WTC11 (cell line): ENCODE results near the gene TTC4. TPM values are rescaled to one million over a fixed set of nuclear protein-coding genes. Genes with fewer than 3 reads are reported as not detected.

Source experiments
- ATAC-seq: fragments of 200-7000 bp; cut with Tn5 transposase; 2 replicates; pipeline ENCODE4 v1.10.0; 2021; ENCODE audit warnings: mild to moderate bottlenecking, moderate library complexity
- CTCF ChIA-PET: fragments of 300-600 bp; sonication (Branson Sonifier 250); formaldehyde crosslinking; loops from one replicate; lab custom pipeline; 2021; ENCODE audit warnings: antibody characterized with exemption; lab: Charles Lee
- POLR2A ChIA-PET: fragments of 350-600 bp; sonication (Branson Sonifier 250); formaldehyde crosslinking; loops from one replicate; lab custom pipeline; 2021; ENCODE audit warnings: antibody characterized with exemption; lab: Charles Lee
- DNase-seq: peaks from one replicate; pipeline ENCODE4 v3.0.0; 2021; ENCODE audit warnings: low spot score
- H3K27ac Mint-ChIP-seq: 2 replicates; pipeline ENCODE4 v1.8.0; 2021; ENCODE audit warnings: mixed read lengths
- H3K27me3 Mint-ChIP-seq: 2 replicates; pipeline ENCODE4 v1.8.0; 2021; ENCODE audit warnings: low read depth, mild to moderate bottlenecking, moderate library complexity, mixed read lengths
- H3K36me3 Mint-ChIP-seq: 2 replicates; pipeline ENCODE4 v1.8.0; 2021; ENCODE audit warnings: mixed read lengths
- H3K4me1 Mint-ChIP-seq: 2 replicates; pipeline ENCODE4 v1.8.0; 2022; ENCODE audit warnings: mixed read lengths
- H3K4me3 Mint-ChIP-seq: 2 replicates; pipeline ENCODE4 v1.8.0; 2021; ENCODE audit warnings: mild to moderate bottlenecking, moderate library complexity, mixed read lengths
- H3K9me3 Mint-ChIP-seq: 2 replicates; pipeline ENCODE4 v1.8.0; 2021; ENCODE audit warnings: mixed read lengths
- ESRRA ChIP-seq: sonication (generic); formaldehyde crosslinking; IDR thresholded peaks from 2 replicates; pipeline ENCODE4 v1.8.1; 2022; ENCODE audit warnings: mild to moderate bottlenecking, missing genetic modification reagents, borderline replicate concordance
- ETV6 ChIP-seq: sonication (generic); formaldehyde crosslinking; IDR thresholded peaks from 2 replicates; pipeline ENCODE4 v1.8.1; 2022; ENCODE audit warnings: mild to moderate bottlenecking, missing genetic modification reagents
- FOXJ3 ChIP-seq: sonication (generic); formaldehyde crosslinking; IDR thresholded peaks from 2 replicates; pipeline ENCODE4 v1.9.0; 2021; ENCODE audit warnings: missing genetic modification reagents, mild to moderate bottlenecking, borderline replicate concordance
- FOXP1 ChIP-seq: sonication (generic); formaldehyde crosslinking; IDR thresholded peaks from 2 replicates; pipeline ENCODE4 v1.8.0; 2022; ENCODE audit warnings: missing genetic modification reagents, mild to moderate bottlenecking, moderate library complexity, borderline replicate concordance
- GABPB1 ChIP-seq: sonication (generic); formaldehyde crosslinking; IDR thresholded peaks from 2 replicates; pipeline ENCODE4 v1.8.1; 2023; ENCODE audit warnings: mild to moderate bottlenecking, missing genetic modification reagents
- IRF2 ChIP-seq: sonication (generic); formaldehyde crosslinking; IDR thresholded peaks from 2 replicates; pipeline ENCODE4 v1.8.0; 2022; ENCODE audit warnings: low read depth, missing genetic modification reagents, borderline replicate concordance
- JUN ChIP-seq: sonication (generic); formaldehyde crosslinking; IDR thresholded peaks from 2 replicates; pipeline ENCODE4 v1.8.0; 2023; ENCODE audit warnings: mild to moderate bottlenecking, missing genetic modification reagents
- NFATC4 ChIP-seq: fragments of 250-450 bp; sonication (Bioruptor Pico); IDR thresholded peaks from 2 replicates; pipeline ENCODE4 v1.9.0; 2021; ENCODE audit warnings: mild to moderate bottlenecking
- SMAD4 ChIP-seq: sonication (generic); formaldehyde crosslinking; IDR thresholded peaks from 2 replicates; pipeline ENCODE4 v1.8.0; 2022; ENCODE audit warnings: mild to moderate bottlenecking, missing genetic modification reagents
- SOX15 ChIP-seq: fragments of 250-450 bp; sonication (Bioruptor Pico); IDR thresholded peaks from 2 replicates; pipeline ENCODE4 v1.9.0; 2021; ENCODE audit warnings: mild to moderate bottlenecking
- TCF7 ChIP-seq: sonication (generic); formaldehyde crosslinking; IDR thresholded peaks from 2 replicates; pipeline ENCODE4 v1.8.0; 2022; ENCODE audit warnings: mild to moderate bottlenecking, low read depth, missing genetic modification reagents, moderate library complexity
- TP53 ChIP-seq: sonication (generic); formaldehyde crosslinking; IDR thresholded peaks from 2 replicates; pipeline ENCODE4 v1.8.1; 2023; ENCODE audit warnings: mild to moderate bottlenecking, missing genetic modification reagents
- ZNF423 ChIP-seq: fragments of 250-450 bp; sonication (Bioruptor Pico); IDR thresholded peaks from 2 replicates; pipeline ENCODE4 v2.1.2; 2022; ENCODE audit warnings: mild to moderate bottlenecking, moderate library complexity
- total RNA-seq: library from RNA; stranded (reverse); gene quantifications from 3 replicates; pipeline ENCODE4 v1.2.3, GENCODE V29; 2021
- TF ChIP-seq, protein P1 (sequence below): sonication (generic); formaldehyde crosslinking; IDR thresholded peaks from 2 replicates; pipeline ENCODE4 v1.8.1; 2022; ENCODE audit warnings: mild to moderate bottlenecking, missing genetic modification reagents, moderate library complexity, borderline replicate concordance
- TF ChIP-seq, protein P2 (sequence below): sonication (generic); formaldehyde crosslinking; IDR thresholded peaks from 2 replicates; pipeline ENCODE4 v1.8.0; 2022; ENCODE audit warnings: mild to moderate bottlenecking, missing genetic modification reagents
- TF ChIP-seq, protein P3 (sequence below): sonication (generic); formaldehyde crosslinking; IDR thresholded peaks from 2 replicates; pipeline ENCODE4 v1.8.0; 2023; ENCODE audit warnings: mild to moderate bottlenecking, missing genetic modification reagents
- TF ChIP-seq, protein P4 (sequence below): fragments of 250-450 bp; sonication (Bioruptor Pico); IDR thresholded peaks from 2 replicates; pipeline ENCODE4 v1.9.0; 2021; ENCODE audit warnings: mild to moderate bottlenecking
- TF ChIP-seq, protein P5 (sequence below): fragments of 250-450 bp; sonication (Bioruptor Pico); conservative IDR thresholded peaks from 2 replicates; pipeline ENCODE4 v1.9.0; 2021; ENCODE audit warnings: mild to moderate bottlenecking
- TF ChIP-seq, protein P6 (sequence below): sonication (generic); formaldehyde crosslinking; conservative IDR thresholded peaks from 2 replicates; pipeline ENCODE4 v1.8.1; 2023; ENCODE audit warnings: mild to moderate bottlenecking, low read depth, missing genetic modification reagents, moderate library complexity
- TF ChIP-seq, protein P7 (sequence below): fragments of 200-600 bp; IDR thresholded peaks from 2 replicates; pipeline ENCODE4 v1.8.0; 2022; ENCODE audit warnings: antibody characterized with exemption
- TF ChIP-seq, protein P8 (sequence below): fragments of 250-450 bp; sonication (Bioruptor Pico); IDR thresholded peaks from 2 replicates; pipeline ENCODE4 v1.9.0; 2021; ENCODE audit warnings: moderate library complexity, mild to moderate bottlenecking, inconsistent platforms, borderline replicate concordance

TTC4 gene
- total RNA-seq, 1 experiment from 2014 or later: 18.8 TPM

DNA sequence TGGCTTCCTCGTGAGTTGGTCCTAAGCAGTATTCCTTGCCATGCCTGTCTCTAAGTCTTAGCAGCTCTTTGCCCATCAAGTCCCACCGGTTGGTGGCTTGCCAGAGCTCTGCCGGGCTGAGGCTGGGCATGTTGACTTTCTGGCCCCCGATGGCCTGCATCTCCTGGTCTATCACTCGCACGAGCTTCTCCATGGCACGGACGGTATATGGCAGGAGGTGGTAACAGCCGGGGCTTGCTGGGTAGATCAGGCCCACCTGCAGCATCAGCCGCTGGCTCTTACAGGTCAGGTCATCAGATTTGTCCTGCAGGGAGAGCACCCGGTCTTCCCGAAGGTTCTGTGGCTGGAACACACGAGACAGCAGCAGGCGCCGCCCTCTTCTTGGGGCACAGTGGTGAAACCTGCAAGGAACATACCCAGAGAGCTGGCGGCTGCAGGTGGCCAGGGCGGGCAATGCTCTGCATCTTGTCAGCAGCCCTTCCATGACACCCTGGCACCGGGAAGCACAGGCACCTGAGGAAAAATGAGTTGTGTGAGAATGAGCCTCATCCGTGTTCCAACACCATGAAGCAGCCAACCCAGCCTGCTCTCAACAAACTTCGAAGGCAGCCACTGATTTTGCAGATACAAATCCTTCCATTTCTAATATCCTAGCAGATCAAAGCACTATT, 43.2 kb downstream of the TTC4 start:
- ChIA-PET CTCF (interaction anchor here (0.7 kb wide), 1 partner anchor 33 kb away, joined by 4 read pairs; no protein-coding TSS in a partner anchor), POLR2A (interaction anchor here (1.3 kb wide), 1 partner anchor 8 kb away, joined by 3 read pairs; no protein-coding TSS in a partner anchor)
- TF ChIP-seq, protein P1, sequence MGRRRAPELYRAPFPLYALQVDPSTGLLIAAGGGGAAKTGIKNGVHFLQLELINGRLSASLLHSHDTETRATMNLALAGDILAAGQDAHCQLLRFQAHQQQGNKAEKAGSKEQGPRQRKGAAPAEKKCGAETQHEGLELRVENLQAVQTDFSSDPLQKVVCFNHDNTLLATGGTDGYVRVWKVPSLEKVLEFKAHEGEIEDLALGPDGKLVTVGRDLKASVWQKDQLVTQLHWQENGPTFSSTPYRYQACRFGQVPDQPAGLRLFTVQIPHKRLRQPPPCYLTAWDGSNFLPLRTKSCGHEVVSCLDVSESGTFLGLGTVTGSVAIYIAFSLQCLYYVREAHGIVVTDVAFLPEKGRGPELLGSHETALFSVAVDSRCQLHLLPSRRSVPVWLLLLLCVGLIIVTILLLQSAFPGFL: no peak
- TF ChIP-seq JUN (no peak), ETV6 (CRISPR knock-in tag) (no peak), ESRRA (CRISPR knock-in tag) (no peak), FOXJ3 (no peak), GABPB1 (CRISPR knock-in tag) (no peak), TP53 (CRISPR knock-in tag) (no peak), FOXP1 (CRISPR knock-in tag) (no peak), IRF2 (CRISPR knock-in tag) (no peak), NFATC4 (CRISPR knock-in tag) (no peak)
- TF ChIP-seq, protein P2, sequence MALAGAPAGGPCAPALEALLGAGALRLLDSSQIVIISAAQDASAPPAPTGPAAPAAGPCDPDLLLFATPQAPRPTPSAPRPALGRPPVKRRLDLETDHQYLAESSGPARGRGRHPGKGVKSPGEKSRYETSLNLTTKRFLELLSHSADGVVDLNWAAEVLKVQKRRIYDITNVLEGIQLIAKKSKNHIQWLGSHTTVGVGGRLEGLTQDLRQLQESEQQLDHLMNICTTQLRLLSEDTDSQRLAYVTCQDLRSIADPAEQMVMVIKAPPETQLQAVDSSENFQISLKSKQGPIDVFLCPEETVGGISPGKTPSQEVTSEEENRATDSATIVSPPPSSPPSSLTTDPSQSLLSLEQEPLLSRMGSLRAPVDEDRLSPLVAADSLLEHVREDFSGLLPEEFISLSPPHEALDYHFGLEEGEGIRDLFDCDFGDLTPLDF (CRISPR knock-in tag): no peak
- TF ChIP-seq, protein P3, sequence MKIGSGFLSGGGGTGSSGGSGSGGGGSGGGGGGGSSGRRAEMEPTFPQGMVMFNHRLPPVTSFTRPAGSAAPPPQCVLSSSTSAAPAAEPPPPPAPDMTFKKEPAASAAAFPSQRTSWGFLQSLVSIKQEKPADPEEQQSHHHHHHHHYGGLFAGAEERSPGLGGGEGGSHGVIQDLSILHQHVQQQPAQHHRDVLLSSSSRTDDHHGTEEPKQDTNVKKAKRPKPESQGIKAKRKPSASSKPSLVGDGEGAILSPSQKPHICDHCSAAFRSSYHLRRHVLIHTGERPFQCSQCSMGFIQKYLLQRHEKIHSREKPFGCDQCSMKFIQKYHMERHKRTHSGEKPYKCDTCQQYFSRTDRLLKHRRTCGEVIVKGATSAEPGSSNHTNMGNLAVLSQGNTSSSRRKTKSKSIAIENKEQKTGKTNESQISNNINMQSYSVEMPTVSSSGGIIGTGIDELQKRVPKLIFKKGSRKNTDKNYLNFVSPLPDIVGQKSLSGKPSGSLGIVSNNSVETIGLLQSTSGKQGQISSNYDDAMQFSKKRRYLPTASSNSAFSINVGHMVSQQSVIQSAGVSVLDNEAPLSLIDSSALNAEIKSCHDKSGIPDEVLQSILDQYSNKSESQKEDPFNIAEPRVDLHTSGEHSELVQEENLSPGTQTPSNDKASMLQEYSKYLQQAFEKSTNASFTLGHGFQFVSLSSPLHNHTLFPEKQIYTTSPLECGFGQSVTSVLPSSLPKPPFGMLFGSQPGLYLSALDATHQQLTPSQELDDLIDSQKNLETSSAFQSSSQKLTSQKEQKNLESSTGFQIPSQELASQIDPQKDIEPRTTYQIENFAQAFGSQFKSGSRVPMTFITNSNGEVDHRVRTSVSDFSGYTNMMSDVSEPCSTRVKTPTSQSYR: no peak
- TF ChIP-seq, protein P4, sequence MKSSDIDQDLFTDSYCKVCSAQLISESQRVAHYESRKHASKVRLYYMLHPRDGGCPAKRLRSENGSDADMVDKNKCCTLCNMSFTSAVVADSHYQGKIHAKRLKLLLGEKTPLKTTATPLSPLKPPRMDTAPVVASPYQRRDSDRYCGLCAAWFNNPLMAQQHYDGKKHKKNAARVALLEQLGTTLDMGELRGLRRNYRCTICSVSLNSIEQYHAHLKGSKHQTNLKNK (CRISPR knock-in tag): no peak
- TF ChIP-seq, protein P5, sequence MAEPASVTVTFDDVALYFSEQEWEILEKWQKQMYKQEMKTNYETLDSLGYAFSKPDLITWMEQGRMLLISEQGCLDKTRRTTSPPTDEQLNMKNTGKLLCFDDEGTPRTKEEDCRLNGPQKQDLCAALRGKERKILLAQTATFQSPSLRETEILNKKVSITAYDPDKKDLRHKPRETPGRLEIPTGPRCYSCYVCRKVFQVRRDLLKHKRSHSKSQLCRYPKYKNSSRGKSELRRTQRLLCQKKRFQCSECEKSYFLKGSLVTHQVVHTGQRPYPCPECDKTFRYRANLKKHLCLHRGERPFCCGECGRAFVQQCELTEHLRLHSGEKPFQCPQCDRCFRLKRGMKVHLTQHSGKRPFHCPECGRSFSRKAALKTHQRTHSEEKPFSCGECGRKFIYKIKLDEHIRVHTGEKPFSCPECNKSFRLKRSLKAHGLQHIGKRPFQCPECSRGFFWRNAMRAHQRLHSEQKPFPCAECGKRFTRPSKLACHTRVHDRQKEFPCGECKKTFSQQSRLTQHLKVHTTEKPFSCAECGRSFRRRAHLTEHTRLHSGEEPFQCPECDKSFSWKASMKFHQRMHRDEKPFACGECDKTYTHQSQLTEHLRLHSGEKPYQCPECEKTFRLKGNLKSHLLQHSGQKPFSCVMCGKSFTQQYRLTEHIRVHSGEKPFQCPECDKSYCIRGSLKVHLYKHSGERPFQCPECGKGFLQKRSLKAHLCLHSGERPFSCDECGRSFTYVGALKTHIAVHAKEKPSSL (CRISPR knock-in tag): no peak
- Mint-ChIP-seq H3K27me3 (no peaks in the 10 kb centered on the region), H3K4me3 (no peak overlapping the region), H3K27ac (no peak overlapping the region), H3K9me3 (no peaks in the 10 kb centered on the region), H3K36me3 (0 out of 2 replicates have a peak, but pooled peaks cover 8% of the 10 kb centered on the region), H3K4me1 (peaks cover 11% of the 10 kb centered on the region; the same call in 1 of the 2 replicates)
- DNase-seq: no peak
- no peak for ATAC-seq

DNA sequence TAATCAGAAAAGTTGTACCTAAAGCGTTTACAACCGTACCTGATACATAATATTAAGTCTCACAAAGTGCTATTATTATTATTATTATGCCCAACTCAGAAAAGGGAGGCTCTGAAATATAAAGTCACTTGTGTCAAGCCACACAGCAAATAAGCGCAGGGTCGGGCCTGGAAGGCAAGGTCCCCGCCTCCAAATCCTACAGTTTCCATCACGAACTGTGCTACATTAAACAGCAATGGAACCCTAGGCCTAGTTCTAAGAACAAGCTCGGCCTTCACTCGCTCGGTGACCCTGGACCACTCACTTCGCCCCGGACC, 48.1 kb downstream of the TTC4 start:
- Mint-ChIP-seq H3K27me3 (no peaks in the 10 kb centered on the region; the same call in 1 of the 2 replicates), H3K36me3 (no peaks in the 10 kb centered on the region), H3K4me1 (peaks cover 22% of the 10 kb centered on the region), H3K9me3 (no peaks in the 10 kb centered on the region), H3K4me3 (peak overlapping the region; percentile 94), H3K27ac (peak overlapping the region; percentile 89)
- POLR2A ChIA-PET: no interaction called here
- no peak for ATAC-seq
- CTCF ChIA-PET: interaction anchor here (3.0 kb wide), 1 partner anchor 28 kb away, joined by 11 read pairs; no protein-coding TSS in a partner anchor
- DNase-seq: no peak
- TF ChIP-seq, protein P6, sequence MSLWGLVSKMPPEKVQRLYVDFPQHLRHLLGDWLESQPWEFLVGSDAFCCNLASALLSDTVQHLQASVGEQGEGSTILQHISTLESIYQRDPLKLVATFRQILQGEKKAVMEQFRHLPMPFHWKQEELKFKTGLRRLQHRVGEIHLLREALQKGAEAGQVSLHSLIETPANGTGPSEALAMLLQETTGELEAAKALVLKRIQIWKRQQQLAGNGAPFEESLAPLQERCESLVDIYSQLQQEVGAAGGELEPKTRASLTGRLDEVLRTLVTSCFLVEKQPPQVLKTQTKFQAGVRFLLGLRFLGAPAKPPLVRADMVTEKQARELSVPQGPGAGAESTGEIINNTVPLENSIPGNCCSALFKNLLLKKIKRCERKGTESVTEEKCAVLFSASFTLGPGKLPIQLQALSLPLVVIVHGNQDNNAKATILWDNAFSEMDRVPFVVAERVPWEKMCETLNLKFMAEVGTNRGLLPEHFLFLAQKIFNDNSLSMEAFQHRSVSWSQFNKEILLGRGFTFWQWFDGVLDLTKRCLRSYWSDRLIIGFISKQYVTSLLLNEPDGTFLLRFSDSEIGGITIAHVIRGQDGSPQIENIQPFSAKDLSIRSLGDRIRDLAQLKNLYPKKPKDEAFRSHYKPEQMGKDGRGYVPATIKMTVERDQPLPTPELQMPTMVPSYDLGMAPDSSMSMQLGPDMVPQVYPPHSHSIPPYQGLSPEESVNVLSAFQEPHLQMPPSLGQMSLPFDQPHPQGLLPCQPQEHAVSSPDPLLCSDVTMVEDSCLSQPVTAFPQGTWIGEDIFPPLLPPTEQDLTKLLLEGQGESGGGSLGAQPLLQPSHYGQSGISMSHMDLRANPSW (CRISPR knock-in tag): no peak
- TF ChIP-seq, protein P7, sequence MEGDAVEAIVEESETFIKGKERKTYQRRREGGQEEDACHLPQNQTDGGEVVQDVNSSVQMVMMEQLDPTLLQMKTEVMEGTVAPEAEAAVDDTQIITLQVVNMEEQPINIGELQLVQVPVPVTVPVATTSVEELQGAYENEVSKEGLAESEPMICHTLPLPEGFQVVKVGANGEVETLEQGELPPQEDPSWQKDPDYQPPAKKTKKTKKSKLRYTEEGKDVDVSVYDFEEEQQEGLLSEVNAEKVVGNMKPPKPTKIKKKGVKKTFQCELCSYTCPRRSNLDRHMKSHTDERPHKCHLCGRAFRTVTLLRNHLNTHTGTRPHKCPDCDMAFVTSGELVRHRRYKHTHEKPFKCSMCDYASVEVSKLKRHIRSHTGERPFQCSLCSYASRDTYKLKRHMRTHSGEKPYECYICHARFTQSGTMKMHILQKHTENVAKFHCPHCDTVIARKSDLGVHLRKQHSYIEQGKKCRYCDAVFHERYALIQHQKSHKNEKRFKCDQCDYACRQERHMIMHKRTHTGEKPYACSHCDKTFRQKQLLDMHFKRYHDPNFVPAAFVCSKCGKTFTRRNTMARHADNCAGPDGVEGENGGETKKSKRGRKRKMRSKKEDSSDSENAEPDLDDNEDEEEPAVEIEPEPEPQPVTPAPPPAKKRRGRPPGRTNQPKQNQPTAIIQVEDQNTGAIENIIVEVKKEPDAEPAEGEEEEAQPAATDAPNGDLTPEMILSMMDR: no peak
- TF ChIP-seq TCF7 (CRISPR knock-in tag) (no peak), ZNF423 (CRISPR knock-in tag) (no peak), SOX15 (CRISPR knock-in tag) (no peak), IRF2 (CRISPR knock-in tag) (no peak), SMAD4 (CRISPR knock-in tag) (no peak)
- TF ChIP-seq, protein P8, sequence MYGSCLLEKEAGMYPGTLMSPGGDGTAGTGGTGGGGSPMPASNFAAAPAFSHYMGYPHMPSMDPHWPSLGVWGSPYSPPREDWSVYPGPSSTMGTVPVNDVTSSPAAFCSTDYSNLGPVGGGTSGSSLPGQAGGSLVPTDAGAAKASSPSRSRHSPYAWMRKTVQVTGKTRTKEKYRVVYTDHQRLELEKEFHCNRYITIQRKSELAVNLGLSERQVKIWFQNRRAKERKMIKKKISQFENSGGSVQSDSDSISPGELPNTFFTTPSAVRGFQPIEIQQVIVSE: no peak
